Measurements from ENCODE around the gene STIMATE.

STIMATE gene

GRCh38 chr3:52830535-52831258, 66.7 kb downstream of the STIMATE start, which contains the start of gene ITIH4:
TSS of gene ITIH4 (minus strand) at chr3:52830672. CDS start at chr3:52830642, 30 bp downstream.
- TF ChIP-seq POLR2AphosphoS5 (IDR thresholded peaks at IDR 0.05; ENCODE audit: low read depth, low read length): no peak
- no peak for TF ChIP-seq SIN3A (IDR thresholded peaks at IDR 0.05; ENCODE audit: borderline replicate concordance, insufficient read depth, low read length)
- no peak for TF ChIP-seq REST (IDR thresholded peaks at IDR 0.05; ENCODE audit: insufficient read depth in 1 of 2, low read depth in 2 of 2, low read length in 2 of 2)
- no peak for TF ChIP-seq TAF1 (IDR thresholded peaks at IDR 0.05; ENCODE audit: borderline replicate concordance, insufficient read depth, low read length)

- no peak for TF ChIP-seq REST (IDR thresholded peaks at IDR 0.05; ENCODE audit: insufficient read depth in 1 of 2, low read depth in 2 of 2, low read length in 2 of 2)
- TF ChIP-seq POLR2AphosphoS5 (IDR thresholded peaks at IDR 0.05; ENCODE audit: low read depth, low read length): no peak
- TF ChIP-seq SIN3A (IDR thresholded peaks at IDR 0.05; ENCODE audit: borderline replicate concordance, insufficient read depth, low read length): no peak
- no peak for TF ChIP-seq TAF1 (IDR thresholded peaks at IDR 0.05; ENCODE audit: borderline replicate concordance, insufficient read depth, low read length)
- TF ChIP-seq FOXP2 (optimal IDR thresholded peaks at IDR 0.05; ENCODE audit: borderline replicate concordance, extremely low read depth, extremely low read length, insufficient read depth): no peak
Measured at GRCh38 chr3:52829906-52830463, 67.4 kb downstream of the STIMATE start.

- no peak for TF ChIP-seq REST (IDR thresholded peaks at IDR 0.05; ENCODE audit: insufficient read depth in 1 of 2, low read depth in 2 of 2, low read length in 2 of 2)
- no peak for TF ChIP-seq FOXP2 (optimal IDR thresholded peaks at IDR 0.05; ENCODE audit: borderline replicate concordance, extremely low read depth, extremely low read length, insufficient read depth)
- TF ChIP-seq TAF1 (IDR thresholded peaks at IDR 0.05; ENCODE audit: borderline replicate concordance, insufficient read depth, low read length): no peak
- TF ChIP-seq POLR2AphosphoS5 (IDR thresholded peaks at IDR 0.05; ENCODE audit: low read depth, low read length): no peak
- TF ChIP-seq SIN3A (IDR thresholded peaks at IDR 0.05; ENCODE audit: borderline replicate concordance, insufficient read depth, low read length): no peak
Measured at GRCh38 chr3:52829482-52829881, 67.9 kb downstream of the STIMATE start.

GRCh38 chr3:52827866-52828376, 69.4 kb downstream of the STIMATE start:
- TF ChIP-seq FOXP2 (optimal IDR thresholded peaks at IDR 0.05; ENCODE audit: borderline replicate concordance, extremely low read depth, extremely low read length, insufficient read depth) (no peak), SIN3A (IDR thresholded peaks at IDR 0.05; ENCODE audit: borderline replicate concordance, insufficient read depth, low read length) (no peak), POLR2AphosphoS5 (IDR thresholded peaks at IDR 0.05; ENCODE audit: low read depth, low read length) (no peak), REST (IDR thresholded peaks at IDR 0.05; ENCODE audit: insufficient read depth in 1 of 2, low read depth in 2 of 2, low read length in 2 of 2) (no peak), TAF1 (IDR thresholded peaks at IDR 0.05; ENCODE audit: borderline replicate concordance, insufficient read depth, low read length) (no peak)
